Measurements from ENCODE around the gene PMVK. TPM values are rescaled to one million over a fixed set of nuclear protein-coding genes. Genes with fewer than 3 reads are reported as not detected.
"Not testable (repeated sequence)": the region's sequence is repeated elsewhere in the genome, so short reads cannot be mapped to it uniquely, and the experiment has no call there.

PMVK gene
- 10 to 100 TPM; 38.6 to 66.9 TPM for total RNA-seq

DNA sequence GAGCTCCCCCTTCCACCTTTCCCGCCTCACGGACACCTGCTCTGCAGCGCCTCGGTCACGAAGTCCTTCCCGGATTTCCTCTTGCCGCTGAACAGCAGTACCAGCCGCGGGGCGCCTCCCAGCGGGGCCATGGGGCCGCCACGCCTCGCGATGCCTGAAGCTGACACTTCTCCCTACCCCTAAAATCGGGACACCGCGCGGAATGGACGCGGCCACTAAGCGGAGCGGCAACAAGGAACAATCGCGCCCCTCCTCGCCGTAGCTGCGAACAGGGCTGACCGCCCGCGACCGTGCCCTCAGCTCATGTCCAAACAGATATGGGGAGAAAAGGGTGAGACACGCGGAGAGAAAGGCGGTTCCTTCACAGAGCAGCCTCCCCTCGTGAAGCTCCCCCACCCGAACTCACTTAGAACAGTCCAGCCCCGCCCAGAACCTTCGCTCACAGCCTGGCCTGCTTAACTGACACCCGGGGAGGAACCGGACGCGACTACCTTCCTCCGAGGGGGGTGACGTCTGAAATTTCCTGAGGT is at the start of gene PMVK:
PMVK (minus strand) TSS at position 165 of the 530 bp plus-strand sequence; CDS start at position 131, 34 bp downstream.
- peak within 1 kb of the TSS; percentile 95 for H3K27ac Mint-ChIP-seq

DNA sequence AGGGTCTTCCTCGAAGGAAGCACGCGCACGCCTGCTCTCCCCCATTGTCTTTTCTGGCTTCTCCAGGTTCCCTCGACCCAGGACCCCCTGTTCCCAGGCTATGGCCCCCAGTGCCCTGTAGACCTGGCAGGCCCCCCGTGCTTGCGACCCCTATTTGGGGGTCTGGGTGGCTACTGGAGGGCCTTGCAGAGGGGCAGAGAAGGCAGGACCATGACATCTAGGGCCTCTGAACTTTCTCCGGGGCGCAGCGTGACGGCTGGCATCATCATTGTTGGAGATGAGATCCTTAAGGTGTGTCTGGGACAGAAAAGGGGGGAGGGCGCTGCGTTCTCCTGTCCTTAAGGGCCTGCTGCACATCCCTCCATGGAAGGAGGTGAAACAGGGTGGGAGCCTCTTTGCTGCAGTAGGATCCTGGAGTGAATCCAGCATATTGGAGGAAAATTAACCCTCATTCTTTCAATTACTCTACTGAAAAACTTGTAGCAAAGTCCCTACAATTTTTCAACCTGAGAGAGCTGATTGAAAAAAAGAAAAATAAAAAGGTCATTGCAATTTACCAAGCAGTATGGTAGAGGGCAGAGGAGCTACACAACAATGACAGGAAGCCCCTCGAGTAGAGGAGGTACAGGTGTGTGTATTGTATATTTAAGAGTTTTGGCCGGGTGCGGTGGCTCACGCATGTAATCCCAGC is 47.4 kb upstream of the PMVK start:
- Mint-ChIP-seq H3K27me3 (no peaks in the 10 kb centered on the region), H3K36me3 (ENCODE audit: low read depth) (peaks cover 61% of the 10 kb centered on the region), H3K4me3 (no peak overlapping the region), H3K4me1 (peaks cover 13% of the 10 kb centered on the region), H3K9me3 (no peaks in the 10 kb centered on the region), H3K27ac (no peak overlapping the region)
- no peak for ATAC-seq (replicated peaks)

More for the DNA sequence above, at the start of gene PMVK:
- Mint-ChIP-seq H3K4me3 (peak within 1 kb of the TSS; percentile 96), H3K36me3 (ENCODE audit: low read depth) (peaks cover 26% of the 10 kb centered on the region), H3K27me3 (no peaks in the 10 kb centered on the region), H3K4me1 (peaks cover 32% of the 10 kb centered on the region), H3K9me3 (no peaks in the 10 kb centered on the region)
- ATAC-seq (replicated peaks), result peak; percentile 77

DNA sequence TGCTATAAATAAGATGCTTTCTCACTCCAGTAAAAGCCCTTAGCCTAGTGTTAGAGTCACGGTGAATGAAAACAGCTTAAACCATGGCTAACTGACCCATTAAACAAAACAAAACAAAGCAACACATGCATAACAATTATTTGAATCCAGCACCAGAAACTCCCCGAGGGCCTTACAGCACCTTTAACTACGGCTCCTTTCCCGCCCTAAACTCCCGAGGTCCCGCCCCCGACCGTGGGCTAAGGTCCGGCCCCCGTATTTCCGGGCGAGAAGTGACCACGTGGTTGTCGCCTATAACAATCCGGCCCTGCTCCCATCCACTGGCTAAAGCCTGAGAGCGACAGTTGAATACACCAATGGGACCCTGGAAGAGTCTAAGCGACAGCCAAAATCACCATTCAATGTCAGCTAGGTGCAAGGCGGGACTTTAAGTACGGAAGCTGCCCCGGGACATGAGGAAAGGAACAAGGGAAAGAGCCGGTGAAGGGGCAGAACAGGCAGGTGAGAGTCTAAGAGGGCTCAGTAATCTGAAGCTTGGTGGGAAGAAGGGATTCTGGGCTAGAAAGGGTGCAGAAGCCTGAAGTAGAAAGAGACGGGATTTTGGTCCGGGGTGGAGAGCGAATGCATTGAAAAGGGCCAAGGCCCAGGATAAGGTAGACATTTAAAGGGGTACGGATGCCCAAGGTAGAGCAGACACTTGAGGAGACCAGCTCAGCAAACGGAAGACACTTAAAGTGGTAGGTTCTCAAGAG is 46.6 kb upstream of the PMVK start, which contains the start of gene FLAD1:
FLAD1 (plus strand) TSS at position 448 of the 752 bp plus-strand sequence. CDS start 351 bp downstream, outside the sequence.
- H3K27me3 Mint-ChIP-seq, result no peaks in the 10 kb centered on the region

DNA sequence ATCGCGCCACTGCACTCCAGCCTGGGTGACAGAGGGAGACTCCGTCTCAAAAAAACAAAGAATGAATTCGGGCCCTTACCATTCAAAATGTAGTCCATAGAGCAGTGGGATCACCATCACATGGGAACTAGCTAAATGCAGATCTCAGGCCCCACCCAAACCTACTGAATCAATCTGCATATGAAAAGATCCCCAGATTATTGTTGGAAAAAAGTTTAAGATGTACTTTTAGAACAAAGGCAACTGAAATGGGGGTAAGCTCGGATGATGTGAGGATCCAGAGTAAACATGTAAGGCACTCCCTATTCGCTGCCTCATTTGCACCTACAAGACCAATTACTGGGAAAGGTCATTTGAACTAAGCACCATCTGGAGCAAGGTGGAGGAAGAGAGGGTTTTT is 45.8 kb upstream of the PMVK start:
- H3K4me3 Mint-ChIP-seq, result no peak overlapping the region
- peaks cover 61% of the 10 kb centered on the region for H3K36me3 Mint-ChIP-seq (ENCODE audit: low read depth)
- no peak overlapping the region for H3K27ac Mint-ChIP-seq
- no peak for ATAC-seq (replicated peaks)
- no peaks in the 10 kb centered on the region for H3K27me3 Mint-ChIP-seq
- H3K9me3 Mint-ChIP-seq, result no peaks in the 10 kb centered on the region
- peaks cover 9% of the 10 kb centered on the region for H3K4me1 Mint-ChIP-seq

More for the DNA sequence above, 46.6 kb upstream of the PMVK start, which contains the start of gene FLAD1:
- Mint-ChIP-seq H3K4me3 (no peak within 1 kb of the TSS), H3K27ac (no peak within 1 kb of the TSS), H3K4me1 (peaks cover 9% of the 10 kb centered on the region), H3K36me3 (ENCODE audit: low read depth) (peaks cover 61% of the 10 kb centered on the region), H3K9me3 (no peaks in the 10 kb centered on the region)
- peak; percentile 99 for ATAC-seq (replicated peaks)

DNA sequence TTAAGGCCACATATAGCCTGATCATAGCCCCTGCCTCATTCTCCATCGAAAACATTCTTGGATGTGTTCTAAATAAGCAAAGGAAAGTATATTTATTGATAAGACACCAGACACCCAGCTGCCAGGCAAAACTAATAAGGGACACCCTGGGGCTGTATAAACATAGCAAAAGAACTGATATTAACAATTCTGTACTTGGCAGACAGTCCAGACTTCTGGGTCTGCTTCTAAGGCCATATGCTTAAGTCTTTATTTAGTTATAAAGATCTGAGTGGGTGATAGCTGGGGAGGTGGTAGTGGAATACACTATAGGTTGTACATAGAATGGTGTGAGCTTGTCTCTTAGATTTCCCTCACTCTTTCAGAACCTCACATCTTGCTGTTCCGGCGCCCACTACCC is 41.8 kb upstream of the PMVK start:
- no peak overlapping the region for H3K27ac Mint-ChIP-seq
- no peak overlapping the region for H3K4me3 Mint-ChIP-seq
- H3K36me3 Mint-ChIP-seq (ENCODE audit: low read depth), result peaks cover 45% of the 10 kb centered on the region
- H3K4me1 Mint-ChIP-seq, result peaks cover 14% of the 10 kb centered on the region
- no peaks in the 10 kb centered on the region for H3K9me3 Mint-ChIP-seq
- ATAC-seq (replicated peaks), result no peak
- H3K27me3 Mint-ChIP-seq, result no peaks in the 10 kb centered on the region

DNA sequence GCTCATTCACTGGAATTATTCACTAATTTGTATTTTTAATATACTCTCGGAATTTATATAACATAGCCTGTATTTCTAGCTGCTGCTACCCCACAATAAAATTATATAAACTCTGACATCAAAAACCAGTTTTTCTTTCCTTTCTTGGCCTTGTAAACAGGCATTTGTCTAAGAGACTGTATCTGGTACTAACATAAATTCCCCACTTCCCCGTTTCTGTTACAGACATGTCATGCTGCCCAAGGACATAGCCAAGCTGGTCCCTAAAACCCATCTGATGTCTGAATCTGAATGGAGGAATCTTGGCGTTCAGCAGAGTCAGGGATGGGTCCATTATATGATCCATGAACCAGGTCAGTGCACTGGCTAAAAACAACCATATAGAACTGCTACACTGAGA is 41.2 kb upstream of the PMVK start:
- H3K4me3 Mint-ChIP-seq; H3K9me3 Mint-ChIP-seq; H3K27me3 Mint-ChIP-seq; ATAC-seq (replicated peaks): not testable (repeated sequence)
- H3K27ac Mint-ChIP-seq, result peak overlapping the region; percentile 61
- H3K36me3 Mint-ChIP-seq (ENCODE audit: low read depth), result peaks cover 48% of the 10 kb centered on the region
- peaks cover 14% of the 10 kb centered on the region for H3K4me1 Mint-ChIP-seq

DNA sequence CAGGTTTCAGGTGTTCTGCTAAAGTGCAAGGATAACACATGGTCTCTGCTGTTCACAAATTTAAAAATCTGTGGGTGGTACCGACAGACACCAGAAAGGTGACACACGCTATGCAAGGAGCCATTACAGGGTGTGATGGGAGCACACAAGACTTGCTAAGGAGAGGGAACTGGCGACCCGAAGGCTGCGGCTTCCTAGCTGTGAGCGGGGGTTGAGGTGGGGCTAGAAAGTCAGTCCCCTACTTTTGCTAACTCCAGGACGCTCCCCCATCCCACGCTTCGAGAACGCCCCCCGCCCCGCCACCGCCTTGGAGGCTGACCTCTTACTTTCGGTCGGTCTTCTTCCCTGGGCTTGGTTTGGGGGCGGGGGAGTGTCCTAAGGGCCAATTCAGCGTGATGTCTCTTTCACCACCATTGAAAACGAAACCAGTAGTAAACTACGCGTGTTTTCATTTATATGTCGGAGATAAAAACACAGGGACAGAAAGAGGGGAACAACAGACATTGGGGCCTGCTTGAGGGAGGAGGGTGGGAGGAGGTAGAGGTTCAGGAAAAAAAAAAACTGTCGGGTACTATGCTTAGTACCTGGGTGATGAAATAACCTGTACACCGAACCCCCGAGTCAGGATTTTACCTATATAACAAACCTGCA is 39.0 kb upstream of the PMVK start:
- Mint-ChIP-seq H3K4me3 (no peak overlapping the region), H3K36me3 (ENCODE audit: low read depth) (peaks cover 54% of the 10 kb centered on the region), H3K4me1 (peaks cover 27% of the 10 kb centered on the region), H3K9me3 (no peaks in the 10 kb centered on the region), H3K27me3 (no peaks in the 10 kb centered on the region), H3K27ac (no peak overlapping the region)
- ATAC-seq (replicated peaks), result peak; percentile 13

DNA sequence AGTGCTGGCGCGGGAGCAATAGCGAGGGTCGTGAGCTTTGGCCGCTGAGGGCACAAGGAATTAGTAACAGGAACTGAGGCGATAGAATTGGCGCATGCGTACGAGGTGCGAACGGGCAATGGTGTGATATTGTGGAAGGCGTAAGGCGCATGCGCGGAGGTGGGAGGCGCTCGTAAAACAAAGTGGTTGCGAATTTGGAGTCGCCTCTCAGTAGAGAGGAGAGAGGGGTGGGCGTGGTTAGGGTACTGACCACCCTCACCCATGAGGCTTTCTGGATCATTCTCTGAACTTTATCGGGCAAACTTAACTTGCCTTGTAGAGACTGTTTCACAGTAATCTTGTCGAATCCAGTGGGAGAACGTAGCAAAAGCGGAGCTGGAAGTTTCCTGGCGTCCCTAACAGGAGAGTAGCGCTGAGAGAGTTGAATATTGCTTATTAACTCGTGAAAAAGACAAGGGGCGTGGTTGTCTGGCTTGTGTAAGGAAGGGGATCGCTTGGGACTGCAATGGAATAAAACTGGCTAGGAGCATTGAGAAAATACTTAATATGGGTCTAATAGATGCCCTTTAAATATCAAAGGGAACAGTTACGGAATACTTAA is 38.4 kb upstream of the PMVK start:
- peaks cover 52% of the 10 kb centered on the region for H3K36me3 Mint-ChIP-seq (ENCODE audit: low read depth)
- H3K27me3 Mint-ChIP-seq, result no peaks in the 10 kb centered on the region
- ATAC-seq (replicated peaks), result peak; percentile 60
- H3K27ac Mint-ChIP-seq, result no peak overlapping the region
- H3K4me3 Mint-ChIP-seq, result no peak overlapping the region
- no peaks in the 10 kb centered on the region for H3K9me3 Mint-ChIP-seq
- peaks cover 27% of the 10 kb centered on the region for H3K4me1 Mint-ChIP-seq

DNA sequence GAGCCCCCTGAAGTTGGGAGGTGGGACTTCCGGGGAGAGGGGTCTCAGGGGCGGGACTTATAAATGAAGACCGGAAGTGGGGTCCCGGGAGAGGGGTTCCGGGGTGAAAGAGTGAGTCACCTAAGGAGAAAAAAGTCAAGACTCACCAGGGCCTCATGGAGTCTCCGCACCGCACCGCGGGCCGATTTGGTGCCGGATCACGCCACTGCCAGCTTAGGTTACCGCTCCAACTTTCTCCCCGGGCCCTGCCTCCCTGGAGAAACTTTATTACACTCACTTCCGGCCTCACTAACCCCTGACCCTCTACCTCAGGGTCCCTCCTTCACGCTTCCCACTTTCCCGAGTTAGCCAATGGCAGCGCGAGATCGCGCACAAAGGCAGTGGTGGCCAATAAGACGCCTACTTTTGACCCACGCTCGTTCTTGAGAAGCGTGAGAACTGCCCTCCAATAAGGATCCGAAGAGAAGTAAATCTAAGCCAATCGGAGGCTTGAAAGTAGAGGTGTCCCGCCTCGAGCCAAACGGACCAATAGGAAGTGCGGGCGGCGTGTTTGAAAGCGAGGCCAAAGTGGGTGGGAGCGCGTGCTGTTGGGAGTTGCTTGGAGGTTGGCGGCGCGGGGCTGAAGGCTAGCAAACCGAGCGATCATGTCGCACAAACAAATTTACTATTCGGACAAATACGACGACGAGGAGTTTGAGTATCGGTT is 37.7 kb upstream of the PMVK start, which contains the start of gene CKS1B:
CKS1B (plus strand) TSS at position 580 of the 706 bp plus-strand sequence; CDS start at position 645, 65 bp downstream.
- Mint-ChIP-seq H3K4me1 (peaks cover 28% of the 10 kb centered on the region), H3K4me3 (no peak within 1 kb of the TSS), H3K27ac (no peak within 1 kb of the TSS), H3K36me3 (ENCODE audit: low read depth) (peaks cover 52% of the 10 kb centered on the region), H3K27me3 (no peaks in the 10 kb centered on the region), H3K9me3 (no peaks in the 10 kb centered on the region)
- ATAC-seq (replicated peaks), result peak; percentile 86

DNA sequence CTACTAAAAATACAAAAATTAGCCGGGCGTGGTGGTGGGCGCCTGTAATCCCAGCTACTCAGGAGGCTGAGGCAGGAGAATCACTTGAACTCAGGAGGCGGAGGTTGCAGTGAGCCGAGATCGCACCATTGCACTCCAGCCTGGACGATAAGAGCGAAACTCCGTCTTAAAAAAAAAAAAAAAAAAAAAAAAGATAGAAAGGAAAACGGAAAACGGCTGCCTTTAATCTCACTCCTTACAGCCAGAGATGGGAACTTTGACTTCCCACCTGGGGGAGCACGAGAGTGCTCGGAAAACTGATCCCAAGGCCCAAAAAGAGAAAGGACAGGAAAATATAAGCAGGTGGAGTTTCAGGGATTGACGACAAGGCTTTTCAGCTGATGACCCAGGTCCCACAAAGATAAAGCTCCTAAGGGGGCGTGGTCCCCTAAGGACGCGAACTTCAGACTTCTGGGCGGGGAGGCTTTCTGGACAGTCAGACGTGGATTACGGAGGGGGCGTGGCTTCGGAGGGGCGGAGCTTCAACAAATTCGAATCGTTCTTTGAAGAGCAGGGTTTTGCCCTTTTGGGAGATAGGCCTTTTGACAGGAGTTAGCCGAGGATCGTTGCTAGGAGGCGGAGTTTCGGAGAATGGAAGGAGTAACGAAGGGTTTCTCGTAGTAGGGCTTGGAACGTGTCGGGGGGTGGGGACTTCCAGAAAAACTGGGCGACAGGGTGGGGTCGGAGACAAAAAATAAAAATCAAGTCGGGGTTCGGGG is 37.0 kb upstream of the PMVK start:
- H3K4me3 Mint-ChIP-seq, result no peak overlapping the region
- H3K36me3 Mint-ChIP-seq (ENCODE audit: low read depth), result peaks cover 52% of the 10 kb centered on the region
- H3K27me3 Mint-ChIP-seq, result no peaks in the 10 kb centered on the region
- peak; percentile 42 for ATAC-seq (replicated peaks)
- H3K4me1 Mint-ChIP-seq, result peaks cover 31% of the 10 kb centered on the region
- H3K27ac Mint-ChIP-seq, result no peak overlapping the region
- H3K9me3 Mint-ChIP-seq, result no peaks in the 10 kb centered on the region

DNA sequence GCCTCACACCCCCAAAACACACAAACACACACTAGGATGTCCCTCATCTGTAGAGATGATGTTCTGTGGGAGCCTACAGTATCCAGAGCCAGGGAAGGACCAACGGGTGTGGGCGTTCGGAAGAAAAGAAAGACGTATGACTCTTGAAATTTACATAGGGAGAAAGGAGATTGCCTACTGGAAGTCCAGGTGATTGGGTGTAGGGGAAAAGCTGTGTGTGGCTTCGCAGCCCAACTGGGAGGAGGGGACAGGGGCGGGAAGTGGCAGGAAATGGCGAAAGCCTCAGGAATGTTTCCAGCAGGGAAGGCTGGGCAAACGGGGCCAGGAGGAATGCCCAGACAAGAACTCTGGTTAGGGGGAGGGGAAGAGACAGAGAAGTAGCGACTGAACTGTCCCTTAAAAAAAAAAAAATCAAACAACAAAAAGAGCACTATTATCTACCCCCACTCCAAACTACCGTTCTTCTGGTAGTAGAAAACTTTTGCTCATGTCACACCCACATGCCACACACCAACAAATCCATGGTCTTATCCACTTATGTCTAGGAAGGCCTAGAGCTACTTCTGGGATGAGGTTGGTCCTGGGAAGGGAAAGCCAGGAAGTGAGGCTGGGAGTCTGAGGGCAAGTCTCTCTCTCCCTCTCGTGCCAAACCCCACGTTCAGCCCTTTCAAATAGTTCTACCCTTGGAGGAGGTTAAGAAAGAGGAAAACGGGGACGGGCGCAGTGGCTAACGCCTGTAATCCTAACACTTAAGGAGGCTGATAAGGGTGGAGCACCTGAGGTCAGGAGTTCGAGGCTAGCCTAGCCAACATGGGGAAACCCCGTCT is 36.2 kb upstream of the PMVK start:
- Mint-ChIP-seq H3K27ac (no peak overlapping the region), H3K36me3 (ENCODE audit: low read depth) (peaks cover 52% of the 10 kb centered on the region), H3K4me1 (peaks cover 31% of the 10 kb centered on the region), H3K9me3 (no peaks in the 10 kb centered on the region), H3K4me3 (no peak overlapping the region), H3K27me3 (no peaks in the 10 kb centered on the region)
- ATAC-seq (replicated peaks), result no peak

DNA sequence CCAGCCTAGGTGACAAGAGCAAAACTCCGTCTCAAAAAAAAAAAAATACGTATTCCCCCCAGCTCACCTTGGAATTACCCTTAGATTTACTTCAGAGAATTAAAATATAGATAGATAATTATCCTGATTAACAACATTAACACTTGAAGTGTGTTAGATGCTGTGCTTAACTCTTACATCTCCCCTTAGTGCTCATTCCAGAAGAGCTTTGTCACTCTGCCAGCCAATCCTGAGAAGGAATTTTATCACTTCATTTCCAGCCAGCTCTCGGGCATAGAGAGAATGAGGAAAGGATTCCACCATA is 35.6 kb upstream of the PMVK start:
- H3K9me3 Mint-ChIP-seq, result no peaks in the 10 kb centered on the region
- no peak overlapping the region for H3K4me3 Mint-ChIP-seq
- peaks cover 31% of the 10 kb centered on the region for H3K4me1 Mint-ChIP-seq
- H3K36me3 Mint-ChIP-seq (ENCODE audit: low read depth), result peaks cover 52% of the 10 kb centered on the region
- no peak for ATAC-seq (replicated peaks)
- H3K27me3 Mint-ChIP-seq, result no peaks in the 10 kb centered on the region
- no peak overlapping the region for H3K27ac Mint-ChIP-seq

All from activated T-helper 17 cell treated with anti-CD3 and anti-CD28 coated beads, Interleukin-2, amount 50 U/mL, for 72 hours (primary cell).